Sigmoid colon (tissue), 7 donors: ENCODE measurements around the gene TTC33. TPM values are rescaled to one million over a fixed set of nuclear protein-coding genes. Genes with fewer than 3 reads are reported as not detected.

Experiments
- DNase-seq: peaks from one replicate; pipeline ENCODE4 v3.0.0-alpha.2; 2019
- H3K27ac ChIP-seq, 4 donors: fragments of 200-600 bp; sonication (generic); one replicate each; pipeline ENCODE4 v1.5.1; 2016 to 2019; ENCODE audit warnings: mild to moderate bottlenecking in 1 of 4
- H3K27me3 ChIP-seq, 3 donors: fragments of 200-600 bp; sonication (generic); one replicate each; pipeline ENCODE4 v1.5.1; 2019; ENCODE audit warnings: mild to moderate bottlenecking in 1 of 3
- H3K36me3 ChIP-seq, 4 donors: fragments of 200-600 bp; sonication (generic); one replicate each; pipeline ENCODE4 v1.5.1; 2016 to 2019
- H3K4me1 ChIP-seq, 4 donors: fragments of 200-600 bp; sonication (generic); one replicate each; pipeline ENCODE4 v1.5.1; 2017 to 2019
- H3K4me3 ChIP-seq, 4 donors: fragments of 200-600 bp; sonication (generic); one replicate each; pipeline ENCODE4 v1.5.1; 2017 to 2019; ENCODE audit warnings: mild to moderate bottlenecking in 2 of 4, moderate library complexity in 1 of 4
- H3K9me3 ChIP-seq, 4 donors: fragments of 200-600 bp in 3 of 4; sonication (generic) in 3 of 4; one replicate each; pipeline versions ENCODE4 v1.5.1 to v1.6.1; 2013 to 2019
- EP300 ChIP-seq, 4 donors: sonication (generic); formaldehyde crosslinking; IDR thresholded peaks; one replicate each; pipeline ENCODE4 v1.6.1; 2017; ENCODE audit warnings: antibody characterized with exemption in 4 of 4
- POLR2A ChIP-seq, 2 donors: fragments of 450-650 bp; IDR thresholded peaks; one replicate each; pipeline ENCODE4 v1.6.1; 2016; ENCODE audit warnings: antibody characterized with exemption in 2 of 2, mild to moderate bottlenecking in 2 of 2, moderate library complexity in 2 of 2
- POLR2AphosphoS5 ChIP-seq, 4 donors: sonication (generic); formaldehyde crosslinking; IDR thresholded peaks; one replicate each; pipeline ENCODE4 v1.6.1; 2017; ENCODE audit warnings: antibody characterized with exemption in 4 of 4
- WGBS, 2 donors: extraction: QIAGEN DNeasy Blood & Tissue Kit; methylation state at CpG; one replicate each; pipeline ENCODE4 v1.1.7; 2013; 5-methylcytosine and 5-hydroxymethylcytosine counted together
- intact Hi-C: fragments of 100-400 bp; cut with DNase I; formaldehyde crosslinking; loops from one replicate; pipeline ENCODE4 v1.15.1; 2023
- polyA plus RNA-seq, 3 donors: library from polyadenylated mRNA; stranded (reverse); fragments of 200-250 nt; gene quantifications; one replicate each; pipeline ENCODE4 v1.2.3, GENCODE V29; 2013
- total RNA-seq, 4 donors: library from RNA; depleted of rRNA; stranded (reverse); fragments of >200 nt; gene quantifications; one replicate each; pipeline ENCODE4 v1.1.0, GENCODE V29; 2016
- TF ChIP-seq, protein P1 (sequence below), 4 experiments: fragments of 450-650 bp in 3 of 4; fragments of 200-600 bp in 1 of 4; IDR thresholded peaks; one replicate each; pipeline ENCODE4 v1.5.1; 2016 to 2019; ENCODE audit warnings: antibody characterized with exemption in 4 of 4, mild to moderate bottlenecking in 3 of 4, moderate library complexity in 2 of 4
- donor health status: healthy with polysubstance abuse.
- donor health status: Bipolar disorder and iron deficiency.
- donor health status: healthy.

Gene TTC33
- total and polyA plus RNA-seq, 7 donors: 6.6 to 33.2 (median 18.0) TPM

DNA sequence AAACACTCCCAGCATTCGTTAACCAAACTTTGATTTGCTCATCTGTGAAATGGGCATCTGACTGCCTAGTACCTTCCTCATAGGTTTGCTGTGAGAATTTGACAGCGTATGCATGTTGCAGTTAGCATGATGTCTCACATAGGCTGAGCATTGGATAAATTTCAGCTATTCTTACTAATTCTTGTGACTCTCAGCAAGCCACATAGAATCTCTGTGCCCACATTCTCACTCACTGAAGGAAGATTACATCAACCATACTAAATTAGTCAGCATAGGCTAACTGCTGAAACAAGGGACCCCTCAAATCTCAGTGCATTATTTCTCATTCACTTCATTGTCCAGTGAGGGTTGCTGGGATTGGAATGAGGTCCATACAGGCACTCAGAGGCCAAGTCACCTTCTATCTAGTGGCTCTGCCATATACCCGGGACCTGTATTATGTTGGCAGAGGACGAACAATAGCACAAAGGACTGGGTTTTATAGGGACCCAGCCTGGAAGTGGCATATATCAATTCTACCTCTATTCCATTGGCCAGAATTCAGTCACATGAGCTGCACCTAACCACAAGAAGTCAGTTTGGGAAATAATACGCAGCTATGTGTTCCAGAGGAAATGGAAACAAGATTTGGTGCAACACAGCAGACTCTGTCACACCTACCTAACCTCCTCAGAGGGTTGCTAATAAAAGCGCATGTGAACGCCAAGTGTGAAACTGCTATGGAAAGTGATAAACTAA, 80.2 kb downstream of the TTC33 start:
- WGBS, 2 donors: 72 to 84% methylated on average over 7 of the region's 7 CpGs
- DNase-seq: no peak
- H3K4me1 ChIP-seq: peaks cover 0 to 30% (median 22%) of the 10 kb centered on the region in 4 donors
- no peak overlapping the region for H3K27ac ChIP-seq
- TF ChIP-seq, protein P1, sequence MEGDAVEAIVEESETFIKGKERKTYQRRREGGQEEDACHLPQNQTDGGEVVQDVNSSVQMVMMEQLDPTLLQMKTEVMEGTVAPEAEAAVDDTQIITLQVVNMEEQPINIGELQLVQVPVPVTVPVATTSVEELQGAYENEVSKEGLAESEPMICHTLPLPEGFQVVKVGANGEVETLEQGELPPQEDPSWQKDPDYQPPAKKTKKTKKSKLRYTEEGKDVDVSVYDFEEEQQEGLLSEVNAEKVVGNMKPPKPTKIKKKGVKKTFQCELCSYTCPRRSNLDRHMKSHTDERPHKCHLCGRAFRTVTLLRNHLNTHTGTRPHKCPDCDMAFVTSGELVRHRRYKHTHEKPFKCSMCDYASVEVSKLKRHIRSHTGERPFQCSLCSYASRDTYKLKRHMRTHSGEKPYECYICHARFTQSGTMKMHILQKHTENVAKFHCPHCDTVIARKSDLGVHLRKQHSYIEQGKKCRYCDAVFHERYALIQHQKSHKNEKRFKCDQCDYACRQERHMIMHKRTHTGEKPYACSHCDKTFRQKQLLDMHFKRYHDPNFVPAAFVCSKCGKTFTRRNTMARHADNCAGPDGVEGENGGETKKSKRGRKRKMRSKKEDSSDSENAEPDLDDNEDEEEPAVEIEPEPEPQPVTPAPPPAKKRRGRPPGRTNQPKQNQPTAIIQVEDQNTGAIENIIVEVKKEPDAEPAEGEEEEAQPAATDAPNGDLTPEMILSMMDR (IDR thresholded peaks at IDR 0.05): no peak
- TF ChIP-seq EP300 (IDR thresholded peaks at IDR 0.05) (no peak), POLR2AphosphoS5 (IDR thresholded peaks at IDR 0.05) (no peak), POLR2A (IDR thresholded peaks at IDR 0.05) (no peak)
- no peaks in the 10 kb centered on the region for H3K36me3 ChIP-seq
- intact Hi-C loops: no loop called here
- no peak overlapping the region for H3K4me3 ChIP-seq
- H3K9me3 ChIP-seq: no peaks in the 10 kb centered on the region
- no peaks in the 10 kb centered on the region for H3K27me3 ChIP-seq

- 81 to 91% methylated on average over 6 of the region's 6 CpGs for WGBS, 2 donors
- no peaks in the 10 kb centered on the region for H3K36me3 ChIP-seq
- H3K27me3 ChIP-seq: no peaks in the 10 kb centered on the region
- DNase-seq: no peak
- H3K4me3 ChIP-seq: no peak overlapping the region
- TF ChIP-seq, protein P1 (IDR thresholded peaks at IDR 0.05): no peak
- TF ChIP-seq POLR2AphosphoS5 (IDR thresholded peaks at IDR 0.05): no peak
- no peak for TF ChIP-seq EP300 (IDR thresholded peaks at IDR 0.05)
- TF ChIP-seq POLR2A (IDR thresholded peaks at IDR 0.05): no peak
- no peaks in the 10 kb centered on the region for H3K9me3 ChIP-seq
- no peak overlapping the region for H3K27ac ChIP-seq
- H3K4me1 ChIP-seq: peaks cover 0 to 27% (median 19%) of the 10 kb centered on the region in 4 donors
- intact Hi-C loops: no loop called here
Observed at GRCh38 chr5:40674661-40675235, 81.0 kb downstream of the TTC33 start.

DNA sequence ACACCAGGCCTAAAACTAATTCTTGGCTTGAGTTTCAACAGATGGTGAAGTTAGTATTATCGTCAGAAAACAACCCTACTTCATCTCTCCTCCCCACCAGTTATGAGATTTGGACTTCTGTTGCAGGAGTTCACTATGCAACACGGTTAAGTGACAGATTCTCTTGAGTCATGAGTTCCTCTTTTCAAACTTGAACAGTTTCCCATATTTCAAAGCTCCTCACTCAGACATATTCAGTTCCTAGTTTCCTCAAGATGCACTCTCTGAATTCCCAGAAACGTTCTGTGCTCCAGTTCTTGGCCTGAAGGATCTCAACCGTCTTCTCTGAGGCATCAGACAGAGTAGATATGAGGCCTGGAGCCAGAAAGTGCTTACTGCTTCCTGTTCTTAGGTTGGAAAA, 83.3 kb downstream of the TTC33 start:
- DNase-seq: no peak
- no peak overlapping the region for H3K4me3 ChIP-seq
- intact Hi-C loops: no loop called here
- no peaks in the 10 kb centered on the region for H3K36me3 ChIP-seq
- WGBS, 2 donors: 48 to 67% methylated on average over 4 of the region's 4 CpGs
- no peaks in the 10 kb centered on the region for H3K27me3 ChIP-seq
- H3K9me3 ChIP-seq: no peaks in the 10 kb centered on the region
- H3K4me1 ChIP-seq: peaks cover 0 to 12% (median 10%) of the 10 kb centered on the region in 4 donors
- TF ChIP-seq POLR2A (IDR thresholded peaks at IDR 0.05) (no peak), EP300 (IDR thresholded peaks at IDR 0.05) (no peak)
- TF ChIP-seq, protein P1 (IDR thresholded peaks at IDR 0.05): no peak
- H3K27ac ChIP-seq: no peak overlapping the region

DNA sequence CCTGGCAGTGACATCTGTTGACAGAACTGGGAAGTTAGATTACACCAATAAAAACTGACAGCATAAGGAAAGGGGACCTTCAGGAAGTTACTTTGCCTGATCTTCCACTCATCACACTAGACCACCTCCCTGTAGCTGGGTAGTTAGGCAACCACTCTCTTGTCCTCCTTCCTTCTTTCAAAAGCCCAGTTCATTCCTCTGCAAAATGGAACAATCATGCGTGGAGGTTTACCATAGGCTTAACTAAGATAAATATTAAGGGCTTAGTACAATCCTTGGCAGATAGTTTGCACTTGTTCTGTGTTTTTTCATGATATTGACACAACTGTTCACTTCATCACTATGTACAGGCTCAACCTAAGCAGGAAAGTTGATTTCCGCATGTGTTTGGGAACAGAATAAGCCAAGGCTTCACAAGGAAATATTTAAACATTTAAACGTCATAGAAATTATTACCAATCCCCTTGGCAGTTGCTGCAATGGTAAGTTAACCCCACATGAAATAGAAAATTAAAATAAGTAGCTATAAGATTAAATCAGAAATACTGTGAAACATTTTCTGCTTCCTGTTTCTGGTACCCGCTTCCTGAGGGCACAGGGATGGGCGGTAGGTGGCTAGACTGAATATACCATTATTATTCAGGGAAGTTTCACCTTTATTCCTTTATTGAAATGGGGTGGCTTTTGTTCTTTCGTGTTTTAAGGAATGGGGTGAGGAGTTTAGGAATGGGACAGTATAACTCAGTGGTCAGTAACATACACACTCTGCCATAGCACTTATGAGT, 86.0 kb downstream of the TTC33 start:
- no peak for DNase-seq
- Histone ChIP-seq H3K4me3 (no peak overlapping the region), H3K9me3 (no peaks in the 10 kb centered on the region), H3K4me1 (no peaks in the 10 kb centered on the region), H3K27me3 (no peaks in the 10 kb centered on the region), H3K36me3 (no peaks in the 10 kb centered on the region), H3K27ac (no peak overlapping the region)
- intact Hi-C loops: no loop called here
- no peak for TF ChIP-seq POLR2AphosphoS5 (IDR thresholded peaks at IDR 0.05)
- TF ChIP-seq POLR2A (IDR thresholded peaks at IDR 0.05): no peak
- TF ChIP-seq EP300 (IDR thresholded peaks at IDR 0.05): no peak
- TF ChIP-seq, protein P1 (IDR thresholded peaks at IDR 0.05): no peak
- WGBS, 2 donors: 61 to 75% methylated on average over 6 of the region's 6 CpGs
